ENCODE data around the gene DEFB129. TPM values are rescaled to one million over a fixed set of nuclear protein-coding genes. Genes with fewer than 3 reads are reported as not detected.
"Not testable (repeated sequence)": the region's sequence is repeated elsewhere in the genome, so short reads cannot be mapped to it uniquely, and the experiment has no call there.

The DEFB129 gene
- total and polyA plus RNA-seq, 9 donors = not detected

- WGBS, 3 donors = 64 to 73% (median 67%) methylated on average over 1 of the region's 1 CpG
- intact Hi-C loops (cut with DNase I) = no loop called here
- Histone ChIP-seq H3K36me3 (no peaks in the 10 kb centered on the region), H3K27me3 (no peaks in the 10 kb centered on the region), H3K27ac (no peak overlapping the region), H3K4me3 (no peak overlapping the region), H3K4me1 (ENCODE audit: insufficient read depth) (no peaks in the 10 kb centered on the region), H3K9me3 (no peaks in the 10 kb centered on the region)
- TF ChIP-seq EP300 (IDR thresholded peaks at IDR 0.05) = no peak
- no peak for TF ChIP-seq CTCF (IDR thresholded peaks at IDR 0.05)
- DNase-seq = no peak
These were observed 5.7 kb upstream of the DEFB129 start for GRCh38 chr20:221258-221830.

GRCh38 chr20:225879-226278 is 1.2 kb upstream of the DEFB129 start:
- H3K27ac ChIP-seq; H3K27me3 ChIP-seq; H3K4me1 ChIP-seq (ENCODE audit: insufficient read depth); intact Hi-C loops (cut with DNase I); DNase-seq; H3K9me3 ChIP-seq; H3K4me3 ChIP-seq; H3K36me3 ChIP-seq: not testable (repeated sequence)
- WGBS, 3 donors = 78 to 89% (median 82%) methylated on average over 3 of the region's 3 CpGs

GRCh38 chr20:227439-228105 is 514 bp downstream of the DEFB129 start:
- TF ChIP-seq POLR2A (IDR thresholded peaks at IDR 0.05) (no peak), EP300 (IDR thresholded peaks at IDR 0.05) (no peak), CTCF (IDR thresholded peaks at IDR 0.05) (no peak)
- DNase-seq = no peak
- 73 to 86% (median 77%) methylated on average over 3 of the region's 3 CpGs for WGBS, 3 donors
- Histone ChIP-seq H3K27ac (no peak overlapping the region), H3K4me1 (ENCODE audit: insufficient read depth) (no peaks in the 10 kb centered on the region), H3K4me3 (no peak overlapping the region), H3K9me3 (no peaks in the 10 kb centered on the region), H3K27me3 (no peaks in the 10 kb centered on the region), H3K36me3 (no peaks in the 10 kb centered on the region)
- intact Hi-C loops (cut with DNase I) = no loop called here

- 58 to 75% (median 62%) methylated on average over 1 of the region's 1 CpG for WGBS, 3 donors
- no peak for DNase-seq
- intact Hi-C loops (cut with DNase I) = no loop called here
- H3K9me3 ChIP-seq = no peaks in the 10 kb centered on the region
- TF ChIP-seq POLR2A (IDR thresholded peaks at IDR 0.05) (no peak), CTCF (IDR thresholded peaks at IDR 0.05) (no peak), EP300 (IDR thresholded peaks at IDR 0.05) (no peak)
- H3K27me3 ChIP-seq = no peaks in the 10 kb centered on the region
- no peaks in the 10 kb centered on the region for H3K4me1 ChIP-seq (ENCODE audit: insufficient read depth)
- H3K4me3 ChIP-seq = no peak overlapping the region
- no peak overlapping the region for H3K27ac ChIP-seq
- no peaks in the 10 kb centered on the region for H3K36me3 ChIP-seq
These were observed 8.8 kb downstream of the DEFB129 start for GRCh38 chr20:235891-236290.

GRCh38 chr20:237489-237888 is 10.4 kb downstream of the DEFB129 start:
- Histone ChIP-seq H3K27ac (no peak overlapping the region), H3K27me3 (no peaks in the 10 kb centered on the region), H3K4me1 (ENCODE audit: insufficient read depth) (no peaks in the 10 kb centered on the region), H3K9me3 (no peaks in the 10 kb centered on the region), H3K4me3 (no peak overlapping the region), H3K36me3 (no peaks in the 10 kb centered on the region)
- intact Hi-C loops (cut with DNase I) = no loop called here
- TF ChIP-seq EP300 (IDR thresholded peaks at IDR 0.05) = no peak
- 16 to 29% (median 19%) methylated on average over 4 of the region's 4 CpGs for WGBS, 3 donors
- no peak for DNase-seq

All from ovary (tissue), 9 donors.